NCI-H226 (cell line): ENCODE data around the gene IKZF3.
A peak's percentile ranks its signal among the peaks of the same experiment; 100 is the strongest.

Source experiments
- DNase-seq: peaks from one replicate; pipeline ENCODE4 v3.0.0-alpha.2; 2015

The IKZF3 gene

DNA sequence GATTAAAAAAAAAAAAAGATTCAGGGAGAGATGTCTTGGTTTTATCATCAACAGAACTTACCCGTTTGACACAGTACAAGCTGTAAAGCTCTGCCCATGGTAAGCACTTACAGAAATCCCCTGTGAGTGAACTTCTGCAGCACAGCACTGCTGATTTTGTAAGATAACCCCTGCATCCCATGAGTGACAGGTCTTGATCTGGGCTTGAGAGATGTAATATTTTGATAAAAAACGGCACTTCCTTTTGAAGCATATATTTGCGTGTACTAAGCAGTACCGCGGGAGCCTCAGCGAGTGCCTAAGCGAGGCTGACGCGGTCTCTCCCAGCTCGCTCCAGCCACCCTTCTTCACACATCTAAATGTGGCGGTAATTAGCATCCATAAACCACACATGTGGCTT lies 50.5 kb downstream of the IKZF3 start:
- no peak for DNase-seq

DNA sequence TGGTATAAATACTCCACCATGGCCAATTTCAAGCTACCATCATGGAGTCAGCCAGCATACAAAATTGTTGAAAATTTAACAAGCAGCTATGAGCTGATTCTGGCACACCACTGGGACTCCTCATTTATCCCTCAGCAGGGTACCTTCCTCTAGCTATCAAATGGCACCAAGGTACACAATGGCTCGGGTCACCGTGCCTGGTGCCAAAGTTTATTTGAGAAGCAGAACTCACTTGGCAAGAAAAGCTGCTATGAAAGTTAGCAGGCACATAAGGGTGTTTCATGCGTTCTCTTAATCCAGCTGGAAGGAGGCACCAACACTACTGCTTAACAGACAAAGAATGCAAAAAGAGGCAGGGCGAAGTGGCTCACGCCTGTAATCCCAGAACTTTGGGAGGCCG lies 51.6 kb downstream of the IKZF3 start:
- no peak for DNase-seq

DNA sequence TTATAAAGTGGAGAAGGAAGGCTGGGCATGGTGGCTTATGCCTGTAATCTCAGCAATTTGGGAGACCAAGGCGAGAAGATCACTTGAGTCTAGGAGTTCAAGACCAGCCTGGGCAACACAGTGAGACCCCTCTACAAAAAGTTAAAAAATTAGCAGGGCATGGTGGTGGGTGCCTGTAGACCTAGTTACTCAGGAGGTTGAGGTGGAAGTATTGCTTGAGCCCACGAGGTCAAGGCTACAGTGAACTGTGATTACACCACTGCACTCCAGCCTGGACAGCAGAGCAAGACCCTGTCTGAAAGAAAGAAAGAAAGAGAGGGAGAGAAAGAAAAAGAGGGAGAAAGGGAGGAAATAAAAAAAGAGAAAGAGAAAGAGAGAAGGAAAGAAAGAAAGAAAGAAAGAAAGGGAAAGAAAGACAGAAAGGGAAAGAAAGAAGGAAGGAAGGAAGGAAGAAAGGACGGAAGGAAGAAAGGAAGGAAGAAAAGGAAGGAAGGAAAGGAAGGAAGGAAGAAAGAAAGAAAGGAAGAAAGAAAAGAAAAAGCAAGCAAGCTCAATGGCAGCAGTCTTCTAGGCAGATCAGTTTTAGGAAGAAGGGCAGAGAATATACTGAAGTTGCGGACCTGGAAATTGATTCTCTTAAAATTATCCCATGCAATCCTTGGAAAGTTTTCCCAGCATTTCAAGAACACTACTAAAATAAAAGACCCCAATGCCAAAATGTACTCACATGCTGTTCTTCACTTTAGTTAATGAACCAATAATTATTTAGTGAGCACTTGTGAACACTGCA lies 53.0 kb downstream of the IKZF3 start:
- DNase-seq = no peak

DNA sequence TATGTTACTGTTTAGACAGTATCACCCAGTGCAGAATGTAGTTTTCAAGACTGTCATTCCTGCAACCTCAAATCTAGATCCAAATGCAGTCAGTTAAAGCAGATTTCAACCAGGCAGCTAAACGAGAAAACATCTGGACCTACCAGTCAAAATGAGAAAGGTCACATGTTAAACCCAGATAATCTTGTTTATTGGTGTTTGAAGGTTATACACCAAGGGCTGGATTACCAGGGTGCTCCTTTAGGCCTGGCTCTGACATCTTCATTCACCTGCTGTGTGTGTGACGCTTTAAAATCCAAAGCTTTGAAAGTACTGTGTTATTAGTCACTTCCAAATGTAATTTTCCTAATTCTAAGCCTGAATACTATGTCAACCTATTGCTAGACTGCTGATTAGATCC lies 54.9 kb downstream of the IKZF3 start:
- DNase-seq = no peak

DNA sequence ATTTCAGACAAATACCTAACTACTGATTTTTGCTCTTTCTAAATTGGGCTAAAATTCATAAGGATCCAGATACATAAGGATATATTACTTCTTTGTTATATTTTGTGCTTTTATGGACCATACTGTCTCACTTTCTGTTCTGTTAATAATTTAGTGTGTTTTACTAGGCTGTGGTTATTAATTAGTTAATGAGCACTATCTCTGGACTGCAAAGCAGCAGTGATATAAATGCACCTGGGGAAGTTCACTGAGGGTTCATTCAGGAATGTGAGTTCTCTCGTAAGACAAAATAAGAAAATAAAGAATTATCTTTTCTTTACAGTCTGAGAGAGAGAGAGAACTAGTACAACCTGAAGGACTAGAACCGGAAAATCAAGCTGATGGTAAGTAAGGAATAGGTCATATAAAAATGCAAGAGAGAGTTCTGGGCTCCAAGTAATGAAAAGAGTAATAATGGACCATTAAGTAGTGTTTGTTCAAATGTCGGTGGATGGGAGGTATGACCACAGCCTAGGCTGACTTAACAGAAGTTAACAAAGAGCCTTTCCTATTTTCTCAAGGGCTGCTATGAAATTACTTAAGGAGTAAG lies 55.6 kb downstream of the IKZF3 start:
- DNase-seq = no peak

DNA sequence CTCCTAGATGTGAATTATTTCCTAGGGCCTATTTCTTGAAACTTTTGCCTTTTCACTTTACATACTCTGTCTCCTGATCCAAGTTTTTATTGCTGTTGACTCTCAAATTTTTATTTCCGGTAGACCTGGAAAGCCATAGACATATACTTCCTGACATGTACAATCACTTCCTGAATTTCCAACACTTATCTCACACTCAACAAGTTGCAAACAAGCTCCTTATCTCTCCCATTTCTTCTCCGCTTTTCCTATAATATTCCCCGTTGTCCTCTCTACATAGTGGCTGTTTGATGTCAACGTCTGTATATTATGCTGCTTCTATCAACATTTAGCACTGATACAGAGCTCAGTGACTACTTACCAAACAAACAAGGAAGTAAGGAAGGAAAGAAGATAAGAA lies 59.3 kb downstream of the IKZF3 start:
- DNase-seq = no peak

DNA sequence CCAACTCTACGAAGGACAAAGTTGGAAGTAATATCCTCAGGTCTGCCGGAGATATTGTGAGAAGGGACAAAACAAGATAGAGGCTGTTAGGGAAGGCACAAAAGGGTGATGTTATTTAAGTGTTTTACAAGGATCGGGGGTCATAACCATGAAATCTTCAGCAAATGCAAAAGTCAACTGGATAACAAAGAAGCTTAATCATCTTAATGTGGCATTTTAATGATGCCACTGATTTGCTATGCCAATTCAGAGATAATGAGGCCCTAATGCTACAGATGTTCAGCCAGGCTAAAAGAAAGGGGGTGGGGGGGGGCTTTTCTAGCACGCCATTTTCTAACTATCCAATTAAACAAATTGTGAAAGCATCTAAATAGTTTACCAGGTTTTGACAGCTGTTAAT lies 63.1 kb downstream of the IKZF3 start:
- DNase-seq = no peak

DNA sequence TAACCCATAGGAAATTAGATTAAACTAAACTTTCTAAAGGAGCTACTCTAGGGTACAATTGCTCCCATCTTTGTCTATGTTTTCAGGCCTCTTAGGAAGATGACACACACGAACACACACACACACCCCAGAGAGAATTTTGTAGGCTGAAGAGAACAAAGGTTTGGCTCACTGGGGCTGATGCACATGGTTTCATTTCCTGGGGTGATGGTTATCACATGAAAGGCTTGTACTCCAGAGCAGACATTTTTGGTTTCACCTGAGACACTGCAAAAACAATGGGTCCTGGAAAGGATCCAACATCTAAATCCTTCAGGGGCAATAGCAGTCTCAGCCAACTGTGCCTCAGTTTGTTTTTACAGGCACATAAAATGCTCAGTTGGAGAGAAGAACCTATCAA lies 63.6 kb downstream of the IKZF3 start:
- DNase-seq = no peak

DNA sequence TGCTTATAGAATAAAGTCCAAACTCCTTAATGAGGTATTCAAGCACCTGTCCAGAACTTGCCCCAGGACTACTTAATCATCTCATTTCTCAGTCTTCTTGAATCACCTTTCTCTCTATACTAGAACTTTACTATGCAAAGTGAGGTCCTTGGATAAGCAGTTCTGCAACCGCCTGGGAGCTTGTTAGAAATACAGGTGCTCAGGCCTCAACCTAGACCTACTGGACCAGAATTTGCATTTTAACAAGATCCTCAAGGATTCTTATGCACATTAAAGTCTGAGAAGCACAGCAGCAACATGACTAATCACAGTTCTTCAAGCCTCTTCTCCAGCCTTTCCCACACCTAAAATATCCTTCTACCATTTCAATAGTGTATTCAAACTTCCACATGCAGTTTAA lies 64.7 kb downstream of the IKZF3 start:
- no peak for DNase-seq

DNA sequence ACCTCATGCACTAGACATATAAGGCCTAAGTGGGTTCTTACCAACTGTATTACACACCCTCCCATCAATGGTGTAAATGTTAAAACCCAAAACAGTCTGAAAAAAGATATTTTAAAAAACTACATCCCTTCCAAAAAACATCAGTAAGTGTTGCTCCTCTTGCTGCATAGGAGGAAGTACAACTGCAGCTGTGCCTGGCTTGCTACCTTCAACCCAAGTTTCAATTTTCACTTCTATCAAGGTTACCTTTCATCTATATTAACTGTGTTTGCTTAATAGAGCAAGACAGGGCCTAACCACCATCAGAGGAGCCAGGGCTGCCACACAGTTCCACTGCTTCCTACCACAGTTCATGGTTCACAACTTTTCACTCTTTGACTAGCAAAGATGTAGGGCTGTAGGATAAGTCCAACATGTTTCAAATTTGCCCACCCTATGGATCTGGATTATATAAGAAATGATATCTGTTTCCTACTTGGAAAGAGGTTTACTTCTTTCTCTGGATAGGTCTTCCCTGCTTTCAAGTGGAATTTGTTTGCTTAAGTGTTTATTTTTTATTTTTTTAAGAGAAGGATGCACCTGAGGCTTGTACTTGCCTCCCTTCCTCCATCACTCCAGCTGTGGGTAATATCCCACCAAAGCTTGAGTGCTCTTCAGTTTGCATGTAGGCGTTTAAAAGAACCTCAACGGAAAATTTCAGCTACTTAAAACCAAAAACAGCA lies 69.7 kb downstream of the IKZF3 start:
- DNase-seq = no peak

DNA sequence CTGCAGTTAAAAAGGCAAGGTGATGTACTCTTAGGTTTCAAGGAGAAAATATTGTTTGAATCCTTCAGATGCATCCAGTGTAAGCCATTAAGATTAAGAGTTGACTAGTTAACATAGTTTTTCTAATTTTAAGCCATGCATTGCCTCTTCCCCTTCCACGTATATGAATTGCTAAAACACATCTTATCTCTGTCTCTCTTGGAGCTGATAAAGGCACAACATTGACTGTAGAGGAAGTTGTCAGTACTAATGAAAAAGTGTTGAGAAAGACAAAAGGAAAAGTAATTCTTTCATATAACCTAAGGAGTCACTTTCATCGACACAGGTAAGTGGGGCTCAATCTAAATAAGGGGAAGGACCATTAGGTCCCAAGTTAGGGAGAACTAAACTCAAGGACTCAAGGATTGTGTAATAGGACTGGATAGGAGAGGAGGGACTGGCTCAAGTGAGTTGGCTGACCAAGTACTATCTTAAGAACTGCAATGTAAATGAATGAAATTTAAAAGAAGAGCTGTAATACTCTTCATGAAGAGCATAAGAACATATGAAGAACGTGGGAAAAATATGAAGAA lies 70.7 kb downstream of the IKZF3 start:
- DNase-seq = no peak

DNA sequence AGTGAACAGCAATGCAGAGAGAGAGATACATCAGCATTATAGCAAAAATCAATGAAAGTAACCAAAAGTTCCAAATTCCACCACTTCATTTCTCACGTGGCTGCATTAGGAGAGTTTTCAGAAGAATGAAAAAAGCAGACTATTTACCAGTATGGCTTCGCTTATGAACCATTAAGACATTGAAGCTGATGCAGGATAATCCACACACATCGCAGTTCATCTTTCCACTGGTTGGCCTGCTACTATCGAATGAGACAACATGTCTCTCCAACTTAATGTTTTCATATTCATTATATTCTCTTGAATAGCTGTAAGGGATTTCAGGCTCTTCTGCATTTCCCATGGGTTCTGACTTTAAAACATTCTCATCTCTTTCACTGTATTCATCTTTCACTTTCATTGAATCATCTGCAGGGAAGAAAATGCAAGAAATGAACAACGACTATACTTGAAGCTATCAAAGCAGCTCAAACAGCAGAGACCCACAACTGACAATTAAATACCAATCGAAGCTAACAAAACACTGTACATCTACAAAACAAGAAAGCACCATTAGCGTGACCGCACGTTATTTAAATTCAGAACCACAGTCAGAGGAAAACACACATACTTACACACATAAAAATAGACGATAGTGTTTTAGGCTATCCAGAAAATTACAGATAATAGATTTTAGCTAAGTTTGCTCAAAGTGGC lies 71.4 kb downstream of the IKZF3 start:
- DNase-seq = no peak

DNA sequence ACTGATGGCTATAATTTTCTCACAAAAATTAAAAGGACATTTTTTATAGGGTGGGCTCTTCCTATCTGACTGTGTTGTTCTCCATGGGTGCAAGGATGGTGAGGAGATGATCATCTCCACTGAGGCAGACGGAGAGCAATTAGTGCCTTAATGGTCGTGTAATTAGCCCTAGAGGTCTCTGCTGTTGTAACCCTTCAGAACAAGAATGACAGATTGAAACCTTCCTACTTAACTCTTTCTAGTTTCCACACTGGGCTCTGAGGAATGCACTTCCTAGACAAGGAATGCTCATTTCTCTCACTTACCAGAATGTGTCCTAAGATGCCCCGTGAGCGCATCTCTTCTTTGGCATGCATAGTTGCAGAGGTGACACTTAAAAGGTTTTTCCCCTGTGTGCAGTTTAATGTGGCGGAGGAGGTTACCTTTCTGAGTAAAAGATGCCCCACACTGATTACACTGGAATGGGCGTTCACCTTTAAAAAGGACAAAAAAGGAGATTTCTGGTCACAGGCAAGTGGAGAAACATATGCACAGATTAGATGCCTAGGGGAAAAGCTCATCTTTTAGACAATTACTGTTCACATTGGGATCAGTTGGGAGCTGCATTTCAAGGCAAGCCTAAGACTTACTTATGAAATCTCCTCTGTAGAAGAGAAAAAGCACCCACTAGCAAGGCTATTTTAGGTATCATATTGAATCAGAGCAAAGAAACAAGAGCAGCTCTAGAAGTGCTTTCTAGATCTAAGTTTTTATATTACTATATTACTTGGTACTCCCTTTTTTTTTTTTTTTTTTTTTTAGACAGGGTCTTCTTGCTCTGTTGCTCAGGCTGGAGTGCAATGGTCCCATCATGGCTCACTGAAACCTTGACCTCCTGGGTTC lies 72.8 kb downstream of the IKZF3 start:
- DNase-seq = no peak

DNA sequence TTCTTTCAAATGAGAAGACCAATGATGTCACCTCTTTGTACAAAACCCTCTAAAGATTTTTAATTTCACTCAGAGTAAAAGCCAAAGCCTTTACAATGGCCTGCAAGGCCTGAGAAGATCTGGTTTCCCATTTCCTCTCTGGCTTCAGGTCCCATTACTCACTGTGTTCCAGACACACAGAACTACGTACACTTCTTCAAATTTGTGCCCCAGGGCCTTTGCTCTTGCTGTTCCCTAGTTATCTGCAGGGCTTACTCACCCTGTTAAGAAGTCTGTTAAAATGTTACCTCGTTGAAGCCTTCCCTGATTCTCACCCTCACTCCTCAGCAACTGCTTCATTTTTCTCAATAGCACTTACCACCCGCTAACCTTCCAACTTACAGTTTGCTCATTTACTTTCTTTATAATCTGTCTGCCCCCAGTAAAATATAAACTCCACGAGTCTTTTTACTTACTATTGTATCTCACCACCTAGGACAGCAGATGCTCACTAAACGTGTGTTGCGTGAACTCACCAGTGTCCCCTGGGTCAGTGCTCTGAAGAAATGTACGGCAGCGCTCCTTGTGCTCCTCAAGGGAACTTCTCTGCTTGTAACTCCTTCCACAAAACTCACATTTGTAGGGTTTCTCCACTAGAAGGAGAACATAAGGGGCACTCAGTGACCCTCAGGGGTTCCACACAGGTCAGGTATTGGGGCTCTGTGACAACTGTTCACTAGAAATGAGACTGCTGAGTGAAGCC lies 76.2 kb downstream of the IKZF3 start:
- DNase-seq = peak; percentile 26

DNA sequence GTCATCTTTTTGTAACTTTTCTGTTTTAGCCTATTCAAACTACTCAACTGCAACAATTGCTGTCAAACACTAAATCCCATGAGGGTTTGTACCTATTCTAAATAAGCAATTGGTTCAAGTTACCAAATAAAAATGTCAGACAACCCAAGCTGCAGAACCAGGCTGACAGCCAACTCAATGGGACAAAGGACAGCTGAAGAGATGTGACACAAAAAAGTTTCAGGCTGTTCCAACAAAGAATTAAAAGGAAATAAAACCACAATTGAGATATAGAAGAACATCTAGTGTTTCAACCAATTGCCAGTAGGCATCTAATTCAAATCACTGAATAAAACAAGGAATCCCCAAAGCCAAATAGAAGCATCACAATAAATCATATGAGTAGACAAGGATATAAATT lies 77.1 kb downstream of the IKZF3 start:
- no peak for DNase-seq

DNA sequence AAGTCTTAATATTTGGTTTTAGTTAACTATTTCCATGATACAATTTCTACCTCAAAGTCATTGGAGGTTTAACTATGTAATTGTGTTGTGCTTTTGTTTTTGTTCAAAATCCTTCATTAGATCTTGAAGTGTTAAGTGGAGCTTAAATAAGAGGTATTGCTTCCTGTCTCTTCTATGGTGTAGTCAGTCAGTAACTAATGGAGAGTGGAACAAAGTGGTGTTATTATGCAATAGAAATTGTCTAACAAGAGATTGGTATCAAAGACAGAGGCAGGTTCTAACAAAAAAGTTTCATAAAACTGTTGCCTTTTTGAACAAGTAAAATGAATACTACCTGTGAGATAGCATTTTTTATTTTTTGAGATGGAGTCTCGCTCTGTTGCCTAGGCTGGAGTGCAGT lies 81.1 kb downstream of the IKZF3 start:
- DNase-seq = no peak

DNA sequence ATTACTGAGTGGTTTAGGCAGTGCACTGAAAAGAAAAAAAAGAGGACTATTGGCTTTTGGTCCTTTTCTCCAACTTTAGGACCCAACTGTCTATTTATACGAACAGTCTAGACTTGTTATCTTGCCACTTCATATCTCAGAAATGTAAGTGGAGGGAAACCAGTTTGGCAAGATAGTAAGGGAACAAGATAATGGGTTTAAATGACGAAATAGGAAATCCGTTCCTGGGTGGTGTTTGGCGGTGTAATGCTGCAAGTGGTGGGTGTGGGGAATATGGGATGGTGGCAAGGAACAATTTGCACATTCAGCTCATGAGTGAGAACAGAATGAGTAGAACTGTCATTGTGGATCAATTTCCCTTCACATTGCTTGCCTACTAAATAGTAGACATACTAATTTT lies 81.6 kb downstream of the IKZF3 start:
- DNase-seq = peak; percentile 86

DNA sequence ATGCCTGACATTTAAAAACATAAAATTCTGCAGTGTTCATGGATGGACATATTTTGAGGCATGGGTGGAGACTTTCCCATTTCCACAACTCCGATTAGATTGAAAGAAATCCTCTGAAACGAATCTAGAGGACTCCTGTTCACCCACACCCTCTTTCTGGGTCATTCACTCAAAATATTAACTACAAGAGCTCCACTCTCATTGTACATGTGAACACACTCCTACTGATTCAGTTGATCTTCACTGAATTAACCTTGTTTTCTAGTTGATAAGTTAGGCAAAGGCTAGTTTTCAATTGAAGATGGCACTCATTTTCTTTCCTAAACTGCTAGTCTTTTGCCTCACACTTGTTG lies 82.3 kb downstream of the IKZF3 start:
- DNase-seq = no peak

DNA sequence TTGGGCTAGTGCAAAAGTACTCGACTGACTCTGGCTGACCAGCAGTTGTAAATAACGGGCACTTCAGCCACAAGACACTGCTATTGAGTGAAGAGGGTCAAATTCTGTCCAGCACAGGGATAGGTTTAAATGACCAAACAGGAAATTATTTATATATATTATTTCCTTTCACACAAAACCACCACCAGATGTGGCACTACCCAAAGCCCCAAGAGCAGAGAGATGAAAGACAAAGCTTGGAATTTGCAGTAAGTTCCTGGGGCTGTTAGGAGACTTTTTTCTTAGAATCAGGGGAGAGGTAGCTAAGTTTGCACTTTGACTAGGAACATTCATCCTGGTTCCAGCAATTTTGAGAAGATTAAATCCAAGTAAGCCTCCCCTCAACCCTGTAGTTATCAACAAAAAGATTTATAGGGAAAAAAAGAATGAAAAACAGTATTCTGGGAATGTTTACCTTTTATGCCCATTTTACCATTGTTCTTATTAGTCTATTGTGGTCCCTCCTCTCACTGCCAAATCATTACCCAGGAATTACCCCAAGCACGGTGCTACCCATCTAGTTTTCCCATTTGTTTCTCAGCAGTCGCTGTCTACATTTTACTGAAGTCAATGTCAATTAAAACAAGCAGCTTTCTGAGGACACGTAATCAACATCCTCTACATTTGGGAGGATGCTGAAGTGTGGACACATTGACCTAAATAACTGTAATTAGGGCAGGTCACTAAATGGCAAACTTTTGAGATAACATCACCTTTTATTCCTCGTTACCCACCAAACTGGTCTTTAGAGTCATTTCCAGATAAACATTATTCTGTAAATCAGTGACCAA lies 82.9 kb downstream of the IKZF3 start:
- no peak for DNase-seq

DNA sequence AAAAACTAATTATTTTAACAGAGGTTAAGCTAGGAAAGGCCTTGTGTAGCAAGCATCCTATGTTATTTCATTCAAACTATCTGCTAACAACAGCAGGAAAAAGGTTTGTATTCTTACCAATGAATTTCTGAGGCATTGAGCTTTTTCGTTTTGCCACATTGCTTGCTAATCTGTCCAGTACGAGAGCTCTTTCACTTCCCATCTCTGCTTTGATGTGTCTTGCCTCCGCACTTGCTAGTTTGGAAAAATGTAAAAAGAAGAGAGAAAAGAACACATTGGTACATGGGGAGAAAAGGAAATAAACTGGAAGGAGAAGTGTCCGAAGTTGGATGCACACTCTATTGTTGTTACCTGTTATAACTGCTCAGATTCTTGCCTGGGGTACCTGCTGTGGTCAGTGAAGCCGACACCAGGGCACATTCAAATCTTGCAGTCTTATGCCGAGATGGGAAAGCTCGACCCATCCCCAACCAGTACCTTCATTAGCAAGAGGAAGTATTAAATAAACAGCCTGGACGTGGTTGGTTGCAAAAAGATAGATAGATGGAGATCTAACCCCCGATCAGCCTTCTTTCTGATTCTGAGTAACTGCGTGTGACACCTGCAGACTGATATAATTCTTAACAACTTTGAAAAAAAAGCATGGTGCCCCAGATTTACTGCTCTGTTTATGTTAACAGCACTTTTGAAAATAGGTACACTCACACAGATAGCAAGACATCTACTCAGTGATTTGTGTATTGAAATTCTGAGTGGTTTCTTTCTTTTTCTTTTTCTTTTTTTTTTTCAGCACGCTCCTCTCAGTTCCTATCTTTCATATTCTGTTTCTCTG lies 86.4 kb downstream of the IKZF3 start:
- DNase-seq = no peak
